Left lobe of liver (tissue), 2 donors: Measurements from ENCODE around the gene PPA1. TPM values are rescaled to one million over a fixed set of nuclear protein-coding genes. Genes with fewer than 3 reads are reported as not detected.
"Not testable (repeated sequence)": the region's sequence is repeated elsewhere in the genome, so short reads cannot be mapped to it uniquely, and the experiment has no call there.

Experiments used
- ATAC-seq: fragments of 200-7000 bp; cut with Tn5 transposase; one replicate; pipeline ENCODE4 v1.9.1; 2020; ENCODE audit warnings: mild to moderate bottlenecking, moderate library complexity
- DNase-seq: peaks from one replicate; pipeline ENCODE4 v3.0.0-alpha.2; 2020; ENCODE audit warnings: low spot score
- total RNA-seq: library from RNA; stranded (reverse); gene quantifications from one replicate; pipeline ENCODE4 v1.2.1, GENCODE V29; 2021
- donor health status: DM: no; HTN: no; CAD: no; lungs with moderate emphysema.
- donor health status: DM: no; HTN: yes; CAD: no.

The PPA1 gene
- total RNA-seq, 1 donor from 2014 or later: 59.1 TPM

- ATAC-seq: peak; percentile 75
- DNase-seq: no peak
Observed at GRCh38 chr10:70222340-70222794, 10.9 kb downstream of the PPA1 start.

GRCh38 chr10:70221030-70221429 lies 12.2 kb downstream of the PPA1 start:
- DNase-seq: no peak
- ATAC-seq: peak; percentile 15

- DNase-seq (no peak), ATAC-seq (no peak)
Observed at GRCh38 chr10:70212879-70213278, 20.4 kb downstream of the PPA1 start.

DNA sequence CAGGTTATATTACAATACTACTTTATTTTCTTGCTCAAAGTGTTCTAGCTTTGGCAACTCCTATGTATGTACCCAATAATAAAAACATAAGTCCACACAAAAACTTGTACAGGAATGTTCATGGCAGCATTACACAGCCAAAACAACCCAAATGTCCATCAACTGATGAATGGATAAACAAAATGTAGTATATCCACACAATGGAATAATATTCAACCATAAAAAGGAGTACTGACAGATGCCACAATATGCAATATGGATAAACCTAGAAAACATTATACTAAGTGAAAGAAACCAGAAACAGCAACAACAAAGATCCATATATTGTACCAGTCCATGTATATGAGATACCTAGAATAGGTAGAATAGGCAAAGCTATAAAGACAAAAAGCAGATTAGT lies 21.0 kb downstream of the PPA1 start:
- DNase-seq (no peak), ATAC-seq (no peak)

DNA sequence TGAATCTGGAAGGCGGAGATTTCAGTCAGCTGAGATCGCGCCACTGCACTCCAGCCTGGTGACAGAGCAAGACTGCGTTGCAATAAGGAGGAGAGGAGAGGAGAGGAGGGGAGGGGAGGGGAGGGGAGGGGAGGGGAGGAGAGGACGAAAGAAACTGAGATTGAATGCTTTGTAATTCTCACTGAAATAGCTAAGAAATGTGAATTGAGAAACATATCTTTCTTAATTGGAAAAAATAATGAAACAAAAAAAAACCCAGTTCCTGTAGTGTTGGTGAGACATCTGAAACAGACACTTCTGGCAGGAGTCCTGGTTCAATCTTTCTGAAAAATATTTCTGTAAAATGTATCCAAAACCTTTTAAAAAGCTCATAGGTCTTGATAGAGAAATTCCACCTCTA lies 26.5 kb downstream of the PPA1 start:
- ATAC-seq (no peak), DNase-seq (no peak)

- DNase-seq (no peak), ATAC-seq (no peak)
Observed at GRCh38 chr10:70201105-70201504, 32.1 kb downstream of the PPA1 start.

GRCh38 chr10:70198696-70199466 lies 34.3 kb downstream of the PPA1 start:
- no peak for DNase-seq
- no peak for ATAC-seq

DNA sequence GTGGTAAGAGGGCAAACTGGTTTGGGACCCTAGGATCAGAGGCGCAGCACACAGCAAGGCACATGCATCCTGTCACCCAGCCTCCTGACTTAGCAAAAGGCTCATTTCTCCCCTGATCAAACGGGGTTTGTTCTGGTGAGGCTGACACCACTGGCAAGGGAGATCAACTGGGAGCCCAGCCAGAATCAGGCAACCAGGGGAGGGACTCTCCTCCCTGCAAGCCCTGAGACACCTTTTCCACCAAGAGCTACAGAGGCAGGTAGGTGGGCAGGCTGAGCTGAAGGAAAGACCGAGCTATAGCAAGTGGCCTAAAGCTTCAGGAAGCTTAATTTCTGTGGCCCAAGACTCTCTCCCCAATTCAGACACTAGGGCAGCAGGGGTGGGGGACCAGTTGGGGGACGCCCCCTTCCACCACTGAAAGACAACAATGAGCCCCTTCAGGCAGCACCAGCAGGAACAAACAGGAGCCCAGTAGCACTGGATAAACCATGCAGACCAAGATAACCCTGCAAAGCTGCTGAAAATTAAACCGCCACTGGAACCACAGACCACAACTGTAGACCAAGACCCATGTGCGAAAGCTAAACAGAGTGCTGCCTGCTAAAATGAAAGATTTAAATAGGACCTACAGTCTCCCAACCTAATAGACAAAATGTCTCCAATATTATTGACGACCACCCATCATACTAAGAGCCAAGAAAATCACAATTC lies 35.8 kb downstream of the PPA1 start:
- no peak for DNase-seq
- peak; percentile 37 for ATAC-seq

- DNase-seq: no peak
- ATAC-seq: no peak
Observed at GRCh38 chr10:70193391-70193844, 39.8 kb downstream of the PPA1 start.

- ATAC-seq (no peak), DNase-seq (no peak)
Observed at GRCh38 chr10:70192326-70192968, 40.8 kb downstream of the PPA1 start.

GRCh38 chr10:70191972-70192305 lies 41.3 kb downstream of the PPA1 start:
- peak; percentile 52 for ATAC-seq

DNA sequence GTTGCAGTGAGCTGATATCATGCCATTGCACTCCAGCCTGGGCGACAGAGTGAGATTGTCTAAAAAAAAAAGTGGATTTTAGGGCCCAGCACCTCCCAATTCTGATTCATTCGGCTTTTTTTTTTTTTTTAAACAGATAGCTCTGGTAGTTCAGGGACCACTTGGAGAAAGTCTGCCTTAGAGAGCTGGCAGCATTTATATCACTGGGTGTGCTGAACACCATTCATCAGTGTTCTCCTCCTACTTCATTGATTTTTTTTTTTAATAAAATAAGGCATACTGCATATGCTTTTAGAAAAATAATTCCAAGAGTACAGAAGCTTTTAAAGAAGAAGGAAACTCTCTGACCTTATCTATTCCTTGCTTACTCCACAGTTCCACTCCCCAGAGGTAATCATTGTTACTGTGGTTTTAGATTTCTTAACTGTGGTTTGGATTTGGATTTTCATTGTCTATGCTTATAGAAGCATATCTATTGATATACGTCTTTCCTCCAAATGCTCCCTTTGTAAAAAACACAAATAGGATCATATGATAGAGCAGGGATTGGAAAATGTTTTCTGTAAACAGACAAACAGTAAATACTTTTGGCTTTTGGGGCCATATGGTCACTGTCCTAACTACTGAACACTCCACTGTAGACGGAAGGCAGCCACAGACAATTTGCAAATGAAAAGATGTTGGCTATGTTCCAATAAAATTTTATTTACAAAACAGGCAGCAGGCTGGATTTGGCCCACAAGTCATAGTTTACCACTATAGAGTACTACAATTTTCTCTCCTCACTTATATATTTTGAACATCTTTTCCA lies 41.9 kb downstream of the PPA1 start:
- ATAC-seq (peak; percentile 14), DNase-seq (no peak)

More at GRCh38 chr10:70191972-70192305, 41.3 kb downstream of the PPA1 start:
- DNase-seq: no peak

DNA sequence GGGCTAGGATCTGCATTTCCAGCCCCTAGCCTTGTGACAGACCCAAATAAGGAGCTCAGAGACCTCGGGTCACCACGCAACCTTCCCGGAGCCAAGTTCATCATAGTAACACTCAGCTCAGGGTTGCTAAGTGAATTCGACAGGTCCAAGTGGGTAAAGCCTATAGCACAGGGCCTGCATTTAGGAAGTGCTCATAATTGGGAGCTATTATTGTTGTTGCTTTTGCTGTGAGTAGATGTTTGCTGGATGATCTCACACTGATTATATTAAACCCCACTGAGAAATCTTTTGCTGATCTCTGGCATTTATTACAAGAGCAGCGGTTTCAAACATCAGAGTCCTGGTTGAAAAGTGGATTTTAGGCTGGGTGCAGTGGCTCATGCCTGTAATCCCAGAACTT lies 42.6 kb downstream of the PPA1 start:
- ATAC-seq: no peak

DNA sequence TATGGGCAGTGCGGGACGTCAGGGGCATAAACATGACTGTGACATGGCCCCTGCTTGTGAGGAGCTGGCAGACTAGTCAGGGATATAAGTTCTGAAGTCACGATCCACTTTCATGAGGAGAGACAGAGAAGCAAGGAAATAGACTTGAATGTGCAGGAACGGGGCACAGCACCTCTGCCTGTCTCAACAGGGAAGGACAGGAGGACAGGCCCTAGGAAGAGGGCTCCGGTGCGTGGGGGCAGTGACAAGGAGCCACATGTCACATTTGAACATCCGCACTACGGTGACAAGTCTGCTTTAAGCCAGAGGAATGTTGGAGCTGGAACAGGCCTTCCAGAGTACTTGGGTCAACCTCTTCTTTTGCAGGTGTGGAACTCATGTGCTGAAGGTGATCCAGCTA lies 43.1 kb downstream of the PPA1 start:
- no peak for ATAC-seq
- no peak for DNase-seq

More for the DNA sequence above, 42.6 kb downstream of the PPA1 start:
- no peak for DNase-seq

GRCh38 chr10:70188768-70189167 lies 44.5 kb downstream of the PPA1 start:
- no peak for ATAC-seq
- no peak for DNase-seq

- ATAC-seq (no peak), DNase-seq (no peak)
Observed at GRCh38 chr10:70186571-70186970, 46.7 kb downstream of the PPA1 start.

DNA sequence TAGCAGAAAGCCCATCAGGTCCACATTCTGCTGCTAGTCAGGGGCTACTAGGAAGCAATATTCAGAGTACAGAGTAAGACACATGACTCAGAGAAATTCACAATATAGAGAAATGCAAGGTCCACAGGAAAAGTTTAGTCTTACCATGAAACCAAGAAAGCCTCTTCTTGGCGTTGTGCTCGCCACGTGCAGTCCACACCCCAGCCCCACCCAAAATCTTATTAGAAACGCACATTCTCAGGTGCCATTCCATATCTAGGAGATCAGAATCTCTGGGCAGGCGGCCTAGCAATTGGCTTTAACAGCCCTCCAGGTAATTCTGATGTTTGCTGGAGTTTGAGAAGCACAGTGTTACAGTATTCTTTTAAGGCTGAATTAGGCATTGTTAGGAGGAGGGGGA lies 47.1 kb downstream of the PPA1 start:
- ATAC-seq (no peak), DNase-seq (no peak)

- no peak for ATAC-seq
- DNase-seq: no peak
Observed at GRCh38 chr10:70183304-70183703, 49.9 kb downstream of the PPA1 start.

DNA sequence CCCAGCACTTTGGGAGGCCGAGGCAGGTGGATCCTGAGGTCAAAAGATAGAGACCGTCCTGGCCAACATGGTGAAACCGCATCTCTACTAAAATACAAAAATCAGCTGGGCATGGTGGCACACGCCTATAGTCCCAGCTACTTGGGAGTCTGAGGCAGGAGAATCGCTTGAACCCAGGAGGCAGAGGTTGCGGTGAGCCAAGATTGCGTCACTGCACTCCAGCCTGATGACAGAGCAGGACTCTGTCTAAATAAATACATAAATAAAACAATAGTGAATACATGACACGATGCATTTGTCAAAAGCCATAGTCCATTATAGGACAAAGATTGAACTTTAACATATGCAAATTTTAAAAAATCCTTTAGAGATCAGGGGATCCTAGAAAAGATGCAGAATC lies 54.0 kb downstream of the PPA1 start:
- not testable (repeated sequence) for DNase-seq, ATAC-seq

- DNase-seq (no peak), ATAC-seq (no peak)
Observed at GRCh38 chr10:70178139-70178725, 55.0 kb downstream of the PPA1 start.

DNA sequence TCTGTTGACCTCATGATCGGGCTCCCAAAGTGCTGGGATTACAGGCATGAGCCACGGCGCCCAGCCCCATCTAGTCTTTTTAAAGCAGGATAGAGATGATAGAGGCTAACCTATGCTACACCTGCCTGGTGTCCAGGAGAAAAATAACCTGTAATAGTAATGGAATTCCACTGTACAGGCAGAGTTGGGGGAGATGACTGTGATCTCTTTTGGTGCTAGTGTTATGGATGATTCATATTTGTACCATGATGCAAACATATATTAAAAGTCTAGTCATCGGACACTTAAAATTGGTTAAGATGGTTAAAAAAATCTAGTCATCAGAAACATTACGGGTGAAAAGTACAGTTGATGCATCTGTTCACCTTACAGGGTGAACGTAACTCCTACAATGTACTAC lies 56.8 kb downstream of the PPA1 start:
- ATAC-seq (no peak), DNase-seq (no peak)
